Hematopoietic multipotent progenitor cell treated with erythropoietin and hydrocortisone succinate and interleukin-3 and kit ligand, for 8 days (in vitro differentiated cells): ENCODE results near the gene EBF3.

Experiments
- DNase-seq: peaks from one replicate; pipeline ENCODE4 v3.0.0-alpha.2; 2015

The EBF3 gene

GRCh38 chr10:129831150-129831549, 132.9 kb downstream of the EBF3 start:
- no peak for DNase-seq

GRCh38 chr10:129825826-129826225, 138.2 kb downstream of the EBF3 start:
- no peak for DNase-seq

- no peak for DNase-seq
These were observed 138.9 kb downstream of the EBF3 start for GRCh38 chr10:129825221-129825620.

GRCh38 chr10:129820451-129820850, 143.6 kb downstream of the EBF3 start:
- DNase-seq = no peak

- no peak for DNase-seq
These were observed 147.4 kb downstream of the EBF3 start for GRCh38 chr10:129816656-129817045.

- DNase-seq = no peak
These were observed 148.0 kb downstream of the EBF3 start for GRCh38 chr10:129815898-129816655.

GRCh38 chr10:129814681-129815646, 149.1 kb downstream of the EBF3 start:
- DNase-seq = no peak

- no peak for DNase-seq
These were observed 151.7 kb downstream of the EBF3 start for GRCh38 chr10:129812398-129812797.

- no peak for DNase-seq
These were observed 152.9 kb downstream of the EBF3 start for GRCh38 chr10:129811208-129811607.

- no peak for DNase-seq
These were observed 154.2 kb downstream of the EBF3 start for GRCh38 chr10:129809841-129810240.

GRCh38 chr10:129809431-129809830, 154.6 kb downstream of the EBF3 start:
- no peak for DNase-seq

GRCh38 chr10:129808092-129808983, 155.7 kb downstream of the EBF3 start:
- DNase-seq = no peak

- DNase-seq = no peak
These were observed 156.9 kb downstream of the EBF3 start for GRCh38 chr10:129807211-129807610.

- no peak for DNase-seq
These were observed 163.2 kb downstream of the EBF3 start for GRCh38 chr10:129800796-129801340.

- no peak for DNase-seq
These were observed 164.1 kb downstream of the EBF3 start for GRCh38 chr10:129799942-129800341.

GRCh38 chr10:129796710-129797420, 167.2 kb downstream of the EBF3 start:
- DNase-seq = no peak

GRCh38 chr10:129793996-129794395, 170.1 kb downstream of the EBF3 start:
- DNase-seq = no peak

- DNase-seq = no peak
These were observed 170.6 kb downstream of the EBF3 start for GRCh38 chr10:129793479-129793878.

GRCh38 chr10:129792864-129793263, 171.2 kb downstream of the EBF3 start:
- no peak for DNase-seq

- DNase-seq = no peak
These were observed 171.9 kb downstream of the EBF3 start for GRCh38 chr10:129792141-129792540.

GRCh38 chr10:129790715-129791446, 173.2 kb downstream of the EBF3 start:
- no peak for DNase-seq
